DND-41 (cell line): ENCODE results near the gene U2AF1L4.
"Not testable (repeated sequence)": the region's sequence is repeated elsewhere in the genome, so short reads cannot be mapped to it uniquely, and the experiment has no call there.

ENCODE experiments used
- ATAC-seq: fragments of 200-7000 bp; cut with Tn5 transposase; 3 replicates; pipeline ENCODE4 v1.9.1; 2021; ENCODE audit warnings: low read depth; ENCODE audit not compliant: insufficient read depth
- DNase-seq: peaks from one replicate; pipeline ENCODE4 v3.0.0-alpha.2; 2020
- H2AFZ ChIP-seq: 2 replicates; pipeline ENCODE4 v1.6.0; 2012; ENCODE audit warnings: low read depth, low read length
- H3K27ac ChIP-seq: 2 replicates; pipeline ENCODE4 v1.5.1; 2012; ENCODE audit warnings: low read length, inconsistent platforms
- H3K27me3 ChIP-seq: fragments of 200-600 bp; sonication (generic); 2 replicates; pipeline ENCODE4 v1.6.0; 2012; ENCODE audit warnings: low read length, mild to moderate bottlenecking, inconsistent platforms; ENCODE audit not compliant: insufficient read depth, poor library complexity
- H3K36me3 ChIP-seq: 2 replicates; pipeline ENCODE4 v1.5.1; 2012; ENCODE audit warnings: low read length, inconsistent platforms; ENCODE audit not compliant: insufficient read depth
- H3K4me1 ChIP-seq: 2 replicates; pipeline ENCODE4 v1.5.1; 2012; ENCODE audit warnings: mild to moderate bottlenecking, low read length; ENCODE audit not compliant: insufficient read depth
- H3K4me2 ChIP-seq: 2 replicates; pipeline ENCODE4 v1.6.0; 2012; ENCODE audit warnings: mild to moderate bottlenecking, moderate library complexity, low read length, inconsistent platforms; ENCODE audit not compliant: insufficient read depth
- H3K4me3 ChIP-seq, 2 experiments: fragments of 200-600 bp in 1 of 2; shearing (Covaris generic) in 1 of 2; 2 replicates each; pipeline ENCODE4 v1.5.1; 2012 to 2016; ENCODE audit warnings: inconsistent platforms in 2 of 2, low read length in 2 of 2, mild to moderate bottlenecking in 2 of 2, low read depth in 1 of 2, moderate library complexity in 1 of 2
- H3K79me2 ChIP-seq: 2 replicates; pipeline ENCODE4 v1.6.0; 2012; ENCODE audit warnings: low read length, inconsistent platforms; ENCODE audit not compliant: insufficient read depth
- H3K9ac ChIP-seq: 2 replicates; pipeline ENCODE4 v1.6.0; 2012; ENCODE audit warnings: low read depth, mild to moderate bottlenecking, inconsistent platforms, low read length, moderate library complexity
- H3K9me3 ChIP-seq: 2 replicates; pipeline ENCODE4 v1.5.1; 2012; ENCODE audit warnings: low read length, moderate library complexity, mild to moderate bottlenecking, inconsistent platforms; ENCODE audit not compliant: insufficient read depth, severe bottlenecking
- H4K20me1 ChIP-seq: 2 replicates; pipeline ENCODE4 v1.6.0; 2012; ENCODE audit warnings: low read length; ENCODE audit not compliant: insufficient read depth
- CTCF ChIP-seq: IDR thresholded peaks from 2 replicates; pipeline ENCODE4 v1.5.1; 2012; ENCODE audit warnings: borderline replicate concordance, low read length, moderate library complexity, mild to moderate bottlenecking; ENCODE audit not compliant: poor library complexity, severe bottlenecking; ENCODE audit errors: extremely low read depth
- EZH2 ChIP-seq: IDR thresholded peaks from 3 replicates; pipeline ENCODE4 v1.6.1; 2012; ENCODE audit warnings: borderline replicate concordance, low read depth, mild to moderate bottlenecking, moderate library complexity, low read length, inconsistent platforms; ENCODE audit not compliant: severe bottlenecking

The U2AF1L4 gene

GRCh38 chr19:35727053-35727955 is 17.9 kb downstream of the U2AF1L4 start:
- H3K27me3 ChIP-seq: no peaks in the 10 kb centered on the region
- TF ChIP-seq EZH2: no peak
- TF ChIP-seq CTCF: no peak
- H3K27ac ChIP-seq: no peak overlapping the region
- H4K20me1 ChIP-seq: peaks cover 59% of the 10 kb centered on the region
- no peak overlapping the region for H3K9ac ChIP-seq
- no peaks in the 10 kb centered on the region for H3K4me1 ChIP-seq
- DNase-seq: no peak
- H3K9me3 ChIP-seq: no peaks in the 10 kb centered on the region
- ATAC-seq: no peak
- peaks cover 99% of the 10 kb centered on the region for H3K36me3 ChIP-seq
- H3K4me3 ChIP-seq: no peak overlapping the region
- 0 out of 2 replicates have a peak, but pooled peaks cover 5% of the 10 kb centered on the region for H3K79me2 ChIP-seq
- no peak overlapping the region for H3K4me2 ChIP-seq
- no peak overlapping the region for H2AFZ ChIP-seq

GRCh38 chr19:35725216-35725861 is 19.9 kb downstream of the U2AF1L4 start:
- DNase-seq: no peak
- Histone ChIP-seq H3K27me3 (no peaks in the 10 kb centered on the region), H4K20me1 (peaks cover 58% of the 10 kb centered on the region), H3K4me2 (no peak overlapping the region), H3K9ac (no peak overlapping the region), H2AFZ (no peak overlapping the region), H3K36me3 (peaks cover 98% of the 10 kb centered on the region), H3K9me3 (no peaks in the 10 kb centered on the region), H3K4me1 (peaks cover 7% of the 10 kb centered on the region; the same call in 1 of the 2 replicates), H3K79me2 (peaks cover 17% of the 10 kb centered on the region), H3K4me3 (no peak overlapping the region), H3K27ac (no peak overlapping the region)
- no peak for ATAC-seq
- TF ChIP-seq CTCF: no peak
- TF ChIP-seq EZH2: no peak

GRCh38 chr19:35724560-35724959 is 20.7 kb downstream of the U2AF1L4 start:
- H3K79me2 ChIP-seq: peaks cover 25% of the 10 kb centered on the region
- no peak overlapping the region for H3K4me3 ChIP-seq
- peaks cover 98% of the 10 kb centered on the region for H3K36me3 ChIP-seq
- no peaks in the 10 kb centered on the region for H3K27me3 ChIP-seq
- TF ChIP-seq CTCF: no peak
- TF ChIP-seq EZH2: no peak
- DNase-seq: no peak
- no peaks in the 10 kb centered on the region for H3K9me3 ChIP-seq
- peaks cover 64% of the 10 kb centered on the region for H4K20me1 ChIP-seq
- ATAC-seq: no peak
- H3K27ac ChIP-seq: no peak overlapping the region
- H3K9ac ChIP-seq: no peak overlapping the region
- no peak overlapping the region for H3K4me2 ChIP-seq
- H2AFZ ChIP-seq: no peak overlapping the region
- peaks cover 14% of the 10 kb centered on the region for H3K4me1 ChIP-seq

- Histone ChIP-seq H3K79me2 (peaks cover 29% of the 10 kb centered on the region), H3K4me1 (peaks cover 19% of the 10 kb centered on the region), H4K20me1 (peaks cover 68% of the 10 kb centered on the region), H3K36me3 (peaks cover 98% of the 10 kb centered on the region)
- not testable (repeated sequence) for H2AFZ ChIP-seq, H3K27me3 ChIP-seq, H3K9ac ChIP-seq, H3K4me3 ChIP-seq, H3K27ac ChIP-seq, H3K9me3 ChIP-seq, H3K4me2 ChIP-seq, ATAC-seq, DNase-seq
These were observed 21.1 kb downstream of the U2AF1L4 start for GRCh38 chr19:35724132-35724531.
